SH-SY5Y (cell line): Measurements from ENCODE around the gene UNC119.

ENCODE experiments used
- GATA2 ChIP-seq: IDR thresholded peaks from 2 replicates; pipeline ENCODE4 v1.6.1; 2011; ENCODE audit warnings: mild to moderate bottlenecking, low read depth, low read length
- GATA3 ChIP-seq: IDR thresholded peaks from 2 replicates; pipeline ENCODE4 v1.6.1; 2011; ENCODE audit warnings: low read depth, mild to moderate bottlenecking, low read length, moderate library complexity

Gene UNC119

GRCh38 chr17:28524476-28525424, 27.7 kb downstream of the UNC119 start:
- TF ChIP-seq GATA2 (no peak), GATA3 (no peak)

- TF ChIP-seq GATA2, result no peak
Measured at GRCh38 chr17:28523876-28524275, 28.5 kb downstream of the UNC119 start.

GRCh38 chr17:28523186-28523585, 29.2 kb downstream of the UNC119 start:
- TF ChIP-seq GATA3 (no peak), GATA2 (no peak)

- TF ChIP-seq GATA3, result no peak
- no peak for TF ChIP-seq GATA2
Measured at GRCh38 chr17:28521311-28522085, 30.9 kb downstream of the UNC119 start.

GRCh38 chr17:28520687-28521086, 31.7 kb downstream of the UNC119 start:
- TF ChIP-seq GATA3 (no peak), GATA2 (no peak)

- no peak for TF ChIP-seq GATA3
- no peak for TF ChIP-seq GATA2
Measured at GRCh38 chr17:28519236-28519635, 33.2 kb downstream of the UNC119 start.

GRCh38 chr17:28518578-28518977, 33.8 kb downstream of the UNC119 start:
- TF ChIP-seq GATA3 (no peak), GATA2 (no peak)

GRCh38 chr17:28518132-28518531, 34.3 kb downstream of the UNC119 start:
- TF ChIP-seq GATA3, result no peak
- no peak for TF ChIP-seq GATA2

- TF ChIP-seq GATA3, result no peak
- no peak for TF ChIP-seq GATA2
Measured at GRCh38 chr17:28515518-28515917, 36.9 kb downstream of the UNC119 start.

- TF ChIP-seq GATA3 (no peak), GATA2 (no peak)
Measured at GRCh38 chr17:28514561-28515002, 37.8 kb downstream of the UNC119 start.

GRCh38 chr17:28513476-28513875, 38.9 kb downstream of the UNC119 start:
- no peak for TF ChIP-seq GATA3
- TF ChIP-seq GATA2, result no peak

- TF ChIP-seq GATA3, result no peak
- TF ChIP-seq GATA2, result no peak
Measured at GRCh38 chr17:28511858-28512461, 40.5 kb downstream of the UNC119 start.

GRCh38 chr17:28509789-28510188, 42.6 kb downstream of the UNC119 start:
- no peak for TF ChIP-seq GATA3
- no peak for TF ChIP-seq GATA2

- no peak for TF ChIP-seq GATA2
Measured at GRCh38 chr17:28508211-28508724, 44.2 kb downstream of the UNC119 start.
